Sigmoid colon (tissue), 7 donors: ENCODE results near the gene LCAT. TPM values are rescaled to one million over a fixed set of nuclear protein-coding genes. Genes with fewer than 3 reads are reported as not detected.
"Not testable (repeated sequence)": the region's sequence is repeated elsewhere in the genome, so short reads cannot be mapped to it uniquely, and the experiment has no call there.

Source experiments
- DNase-seq: peaks from one replicate; pipeline ENCODE4 v3.0.0-alpha.2; 2019
- H3K27ac ChIP-seq, 4 donors: fragments of 200-600 bp; sonication (generic); one replicate each; pipeline ENCODE4 v1.5.1; 2016 to 2019; ENCODE audit warnings: mild to moderate bottlenecking in 1 of 4
- H3K27me3 ChIP-seq, 3 donors: fragments of 200-600 bp; sonication (generic); one replicate each; pipeline ENCODE4 v1.5.1; 2019; ENCODE audit warnings: mild to moderate bottlenecking in 1 of 3
- H3K36me3 ChIP-seq, 4 donors: fragments of 200-600 bp; sonication (generic); one replicate each; pipeline ENCODE4 v1.5.1; 2016 to 2019
- H3K4me1 ChIP-seq, 4 donors: fragments of 200-600 bp; sonication (generic); one replicate each; pipeline ENCODE4 v1.5.1; 2017 to 2019
- H3K4me3 ChIP-seq, 4 donors: fragments of 200-600 bp; sonication (generic); one replicate each; pipeline ENCODE4 v1.5.1; 2017 to 2019; ENCODE audit warnings: mild to moderate bottlenecking in 2 of 4, moderate library complexity in 1 of 4
- H3K9me3 ChIP-seq, 4 donors: fragments of 200-600 bp in 3 of 4; sonication (generic) in 3 of 4; one replicate each; pipeline versions ENCODE4 v1.5.1 to v1.6.1; 2013 to 2019
- CTCF ChIP-seq, 4 experiments: fragments of 450-650 bp in 3 of 4; fragments of 200-600 bp in 1 of 4; IDR thresholded peaks; one replicate each; pipeline ENCODE4 v1.5.1; 2016 to 2019; ENCODE audit warnings: antibody characterized with exemption in 4 of 4, mild to moderate bottlenecking in 3 of 4, moderate library complexity in 2 of 4
- EP300 ChIP-seq, 4 donors: sonication (generic); formaldehyde crosslinking; IDR thresholded peaks; one replicate each; pipeline ENCODE4 v1.6.1; 2017; ENCODE audit warnings: antibody characterized with exemption in 4 of 4
- POLR2A ChIP-seq, 2 donors: fragments of 450-650 bp; IDR thresholded peaks; one replicate each; pipeline ENCODE4 v1.6.1; 2016; ENCODE audit warnings: antibody characterized with exemption in 2 of 2, mild to moderate bottlenecking in 2 of 2, moderate library complexity in 2 of 2
- POLR2AphosphoS5 ChIP-seq, 4 donors: sonication (generic); formaldehyde crosslinking; IDR thresholded peaks; one replicate each; pipeline ENCODE4 v1.6.1; 2017; ENCODE audit warnings: antibody characterized with exemption in 4 of 4
- WGBS, 2 donors: extraction: QIAGEN DNeasy Blood & Tissue Kit; methylation state at CpG; one replicate each; pipeline ENCODE4 v1.1.7; 2013; 5-methylcytosine and 5-hydroxymethylcytosine counted together
- intact Hi-C: fragments of 100-400 bp; cut with DNase I; formaldehyde crosslinking; loops from one replicate; pipeline ENCODE4 v1.15.1; 2023
- polyA plus RNA-seq, 3 donors: library from polyadenylated mRNA; stranded (reverse); fragments of 200-250 nt; gene quantifications; one replicate each; pipeline ENCODE4 v1.2.3, GENCODE V29; 2013
- total RNA-seq, 4 donors: library from RNA; depleted of rRNA; stranded (reverse); fragments of >200 nt; gene quantifications; one replicate each; pipeline ENCODE4 v1.1.0, GENCODE V29; 2016
- donor health status: healthy with polysubstance abuse.
- donor health status: Bipolar disorder and iron deficiency.
- donor health status: healthy.

LCAT gene
- total and polyA plus RNA-seq, 7 donors, result 0.60 to 31.0 (median 10.4) TPM

GRCh38 chr16:67942200-67942509 is 1.8 kb downstream of the LCAT start:
- peaks cover 0 to 51% (median 42%) of the 10 kb centered on the region in 4 donors for H3K4me1 ChIP-seq
- intact Hi-C loops, result no loop called here
- peak overlapping the region in 3 of 4 donors; percentile 70 to 85 (median 84) for H3K27ac ChIP-seq
- WGBS, 2 donors, result 57 to 78% methylated on average over 6 of the region's 6 CpGs
- H3K9me3 ChIP-seq, result no peaks in the 10 kb centered on the region
- peaks cover 21 to 60% (median 34%) of the 10 kb centered on the region in 4 donors for H3K36me3 ChIP-seq
- DNase-seq, result no peak
- H3K27me3 ChIP-seq, result no peaks in the 10 kb centered on the region
- no peak overlapping the region for H3K4me3 ChIP-seq
- no peak for TF ChIP-seq EP300 (IDR thresholded peaks at IDR 0.05)
- TF ChIP-seq POLR2A (IDR thresholded peaks at IDR 0.05), result no peak
- TF ChIP-seq POLR2AphosphoS5 (IDR thresholded peaks at IDR 0.05), result no peak
- TF ChIP-seq CTCF (IDR thresholded peaks at IDR 0.05), result peak; percentile 22 to 55 (median 50)

GRCh38 chr16:67941469-67942199 is 2.3 kb downstream of the LCAT start:
- peak overlapping the region; percentile 22 to 85 (median 77) for H3K27ac ChIP-seq
- TF ChIP-seq CTCF (IDR thresholded peaks at IDR 0.05) (no peak), EP300 (IDR thresholded peaks at IDR 0.05) (no peak), POLR2A (IDR thresholded peaks at IDR 0.05) (no peak), POLR2AphosphoS5 (IDR thresholded peaks at IDR 0.05) (no peak)
- WGBS, 2 donors, result 58 to 75% methylated on average over 9 of the region's 9 CpGs
- intact Hi-C loops, result no loop called here
- H3K4me3 ChIP-seq, result no peak overlapping the region
- no peaks in the 10 kb centered on the region for H3K9me3 ChIP-seq
- H3K4me1 ChIP-seq, result peaks cover 0 to 55% (median 47%) of the 10 kb centered on the region in 4 donors
- H3K36me3 ChIP-seq, result peaks cover 16 to 55% (median 29%) of the 10 kb centered on the region in 4 donors
- no peaks in the 10 kb centered on the region for H3K27me3 ChIP-seq
- DNase-seq, result no peak

- intact Hi-C loops, result no loop called here
- TF ChIP-seq EP300 (IDR thresholded peaks at IDR 0.05), result no peak
- TF ChIP-seq CTCF (IDR thresholded peaks at IDR 0.05), result no peak
- TF ChIP-seq POLR2AphosphoS5 (IDR thresholded peaks at IDR 0.05), result no peak
- TF ChIP-seq POLR2A (IDR thresholded peaks at IDR 0.05), result no peak
- Histone ChIP-seq H3K27me3 (no peaks in the 10 kb centered on the region), H3K27ac (peak overlapping the region in 1 of 4 donors; percentile 7), H3K4me3 (no peak overlapping the region), H3K36me3 (peaks cover 5 to 45% (median 18%) of the 10 kb centered on the region in 4 donors), H3K9me3 (no peaks in the 10 kb centered on the region), H3K4me1 (peaks cover 0 to 54% (median 44%) of the 10 kb centered on the region in 4 donors)
- WGBS, 2 donors, result 91 to 96% methylated on average over 5 of the region's 5 CpGs
- DNase-seq, result no peak
These were observed 3.4 kb downstream of the LCAT start for GRCh38 chr16:67940446-67941089.

- H3K27ac ChIP-seq, result peak overlapping the region in 2 of 4 donors; percentile 7 to 42
- H3K36me3 ChIP-seq, result peaks cover 0 to 37% (median 12%) of the 10 kb centered on the region in 4 donors
- intact Hi-C loops, result loop anchor here (5.0 to 10.0 kb wide), 2 partner anchors 97 to 415 kb away; partner anchors contain the start of genes RIPOR1 and THAP11
These were observed 4.1 kb downstream of the LCAT start for GRCh38 chr16:67939507-67940445.

GRCh38 chr16:67937713-67938112 is 6.2 kb downstream of the LCAT start:
- not testable (repeated sequence) for DNase-seq
- H3K4me1 ChIP-seq, result peaks cover 0 to 39% (median 31%) of the 10 kb centered on the region in 4 donors

More at GRCh38 chr16:67939507-67940445, 4.1 kb downstream of the LCAT start:
- no peak overlapping the region for H3K4me3 ChIP-seq
- peaks cover 0 to 52% (median 44%) of the 10 kb centered on the region in 4 donors for H3K4me1 ChIP-seq
- WGBS, 2 donors, result 56 to 63% methylated on average over 33 of the region's 33 CpGs
- no peak for DNase-seq
- TF ChIP-seq POLR2A (IDR thresholded peaks at IDR 0.05), result no peak
- peak in 2 of 4 donors; percentile 10 to 34 for TF ChIP-seq POLR2AphosphoS5 (IDR thresholded peaks at IDR 0.05)
- H3K9me3 ChIP-seq, result no peaks in the 10 kb centered on the region
- no peaks in the 10 kb centered on the region for H3K27me3 ChIP-seq

More at GRCh38 chr16:67937713-67938112, 6.2 kb downstream of the LCAT start:
- H3K9me3 ChIP-seq, H3K27me3 ChIP-seq, H3K4me3 ChIP-seq: not testable (repeated sequence)
- Histone ChIP-seq H3K36me3 (peaks cover 0 to 35% (median 9%) of the 10 kb centered on the region in 4 donors), H3K27ac (peak overlapping the region in 3 of 4 donors; percentile 92 to 97 (median 95))
- intact Hi-C loops, result loop anchor here (5.0 to 10.0 kb wide), 2 partner anchors 95 to 413 kb away; partner anchors contain the start of genes RIPOR1 and THAP11
- WGBS, 2 donors, result 94 to 96% methylated on average over 5 of the region's 5 CpGs
